Osteoblast (primary cell): ENCODE measurements around the gene INAVA. TPM values are rescaled to one million over a fixed set of nuclear protein-coding genes. Genes with fewer than 3 reads are reported as not detected.

Experiments used
- DNase-seq: peaks from one replicate; pipeline ENCODE4 v3.0.0; 2011; ENCODE audit warnings: low spot score, mixed read lengths; ENCODE audit not compliant: insufficient read length; ENCODE audit errors: missing footprints
- H2AFZ ChIP-seq: 2 replicates; pipeline ENCODE4 v1.6.0; 2011; ENCODE audit warnings: mild to moderate bottlenecking, low read length
- H3K27ac ChIP-seq: 2 replicates; pipeline ENCODE4 v1.5.1; 2011; ENCODE audit warnings: mild to moderate bottlenecking, low read depth, low read length, moderate library complexity
- H3K27me3 ChIP-seq: 2 replicates; pipeline ENCODE4 v1.6.0; 2012; ENCODE audit warnings: mild to moderate bottlenecking, control low read depth, inconsistent platforms, low read length, moderate library complexity; ENCODE audit not compliant: insufficient read depth
- H3K36me3 ChIP-seq: 2 replicates; pipeline ENCODE4 v1.5.1; 2011; ENCODE audit warnings: mild to moderate bottlenecking, low read length, control low read depth, moderate library complexity; ENCODE audit not compliant: insufficient read depth
- H3K4me1 ChIP-seq: 2 replicates; pipeline ENCODE4 v1.5.1; 2011; ENCODE audit warnings: mild to moderate bottlenecking, low read length, control low read depth, moderate library complexity; ENCODE audit not compliant: insufficient read depth
- H3K4me2 ChIP-seq: 2 replicates; pipeline ENCODE4 v1.6.0; 2011; ENCODE audit warnings: mild to moderate bottlenecking, low read length; ENCODE audit not compliant: insufficient read depth
- H3K4me3 ChIP-seq: fragments of 200-600 bp; sonication (generic); 3 replicates; pipeline ENCODE4 v1.5.1; 2012; ENCODE audit warnings: mild to moderate bottlenecking, low read length, inconsistent platforms; ENCODE audit not compliant: insufficient read depth
- H3K79me2 ChIP-seq: 2 replicates; pipeline ENCODE4 v1.6.0; 2012; ENCODE audit warnings: mild to moderate bottlenecking, low read length, control low read depth, inconsistent platforms; ENCODE audit not compliant: insufficient read depth
- H3K9me3 ChIP-seq: 2 replicates; pipeline ENCODE4 v1.5.1; 2011; ENCODE audit warnings: low read depth, low read length, control low read depth
- H4K20me1 ChIP-seq: 2 replicates; pipeline ENCODE4 v1.6.0; 2012; ENCODE audit warnings: mild to moderate bottlenecking, low read length, control low read depth; ENCODE audit not compliant: insufficient read depth
- CTCF ChIP-seq: IDR thresholded peaks from 2 replicates; pipeline ENCODE4 v1.5.1; 2011; ENCODE audit warnings: mild to moderate bottlenecking, low read depth, low read length, moderate library complexity; ENCODE audit errors: extremely low read depth
- total RNA-seq: library from RNA; depleted of rRNA; stranded (reverse); fragments of >200 nt; gene quantifications from 2 replicates; pipeline ENCODE4 v1.2.3, GENCODE V29; 2012

The INAVA gene
- total RNA-seq, 1 donor, result 0.36 TPM

DNA sequence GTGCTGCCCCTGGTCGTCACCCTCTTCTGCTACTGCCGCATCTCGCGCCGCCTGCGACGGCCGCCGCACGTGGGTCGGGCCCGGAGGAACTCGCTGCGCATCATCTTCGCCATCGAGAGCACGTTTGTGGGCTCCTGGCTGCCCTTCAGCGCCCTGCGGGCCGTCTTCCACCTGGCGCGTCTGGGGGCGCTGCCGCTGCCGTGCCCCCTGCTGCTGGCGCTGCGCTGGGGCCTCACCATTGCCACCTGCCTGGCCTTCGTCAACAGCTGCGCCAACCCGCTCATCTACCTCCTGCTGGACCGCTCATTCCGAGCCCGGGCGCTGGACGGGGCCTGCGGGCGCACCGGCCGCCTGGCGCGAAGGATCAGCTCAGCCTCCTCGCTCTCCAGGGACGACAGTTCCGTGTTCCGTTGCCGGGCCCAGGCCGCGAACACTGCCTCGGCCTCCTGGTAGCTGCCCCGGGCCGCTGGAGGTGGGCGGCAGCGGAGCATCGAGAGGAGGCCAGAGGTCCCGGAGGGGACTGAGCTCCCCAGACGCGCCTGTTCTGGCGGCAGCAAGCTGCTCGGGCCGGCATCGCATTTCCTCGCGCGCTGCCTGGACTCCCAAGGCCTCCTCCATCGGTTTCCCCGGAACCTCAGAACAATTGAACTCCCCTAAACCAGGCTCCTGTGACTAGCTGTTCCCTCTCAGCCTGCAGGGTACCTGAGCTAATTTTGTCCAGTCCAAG, 20.9 kb upstream of the INAVA start:
- TF ChIP-seq CTCF, result no peak
- no peak overlapping the region for H3K4me3 ChIP-seq
- H3K79me2 ChIP-seq, result no peaks in the 10 kb centered on the region
- H2AFZ ChIP-seq, result no peak overlapping the region
- no peak overlapping the region for H3K4me2 ChIP-seq
- H3K27me3 ChIP-seq, result peaks cover 66% of the 10 kb centered on the region
- no peaks in the 10 kb centered on the region for H4K20me1 ChIP-seq
- H3K4me1 ChIP-seq, result no peaks in the 10 kb centered on the region
- H3K9me3 ChIP-seq, result no peaks in the 10 kb centered on the region
- no peaks in the 10 kb centered on the region for H3K36me3 ChIP-seq
- no peak overlapping the region for H3K27ac ChIP-seq
- no peak for DNase-seq

GRCh38 chr1:200874694-200875093, 20.0 kb upstream of the INAVA start:
- H3K27me3 ChIP-seq, result peaks cover 63% of the 10 kb centered on the region
- H4K20me1 ChIP-seq, result no peaks in the 10 kb centered on the region
- TF ChIP-seq CTCF, result no peak
- H3K9me3 ChIP-seq, result no peaks in the 10 kb centered on the region
- no peak for DNase-seq
- no peak overlapping the region for H3K4me2 ChIP-seq
- no peak overlapping the region for H2AFZ ChIP-seq
- no peak overlapping the region for H3K4me3 ChIP-seq
- H3K4me1 ChIP-seq, result no peaks in the 10 kb centered on the region
- no peak overlapping the region for H3K27ac ChIP-seq
- no peaks in the 10 kb centered on the region for H3K36me3 ChIP-seq
- H3K79me2 ChIP-seq, result no peaks in the 10 kb centered on the region

DNA sequence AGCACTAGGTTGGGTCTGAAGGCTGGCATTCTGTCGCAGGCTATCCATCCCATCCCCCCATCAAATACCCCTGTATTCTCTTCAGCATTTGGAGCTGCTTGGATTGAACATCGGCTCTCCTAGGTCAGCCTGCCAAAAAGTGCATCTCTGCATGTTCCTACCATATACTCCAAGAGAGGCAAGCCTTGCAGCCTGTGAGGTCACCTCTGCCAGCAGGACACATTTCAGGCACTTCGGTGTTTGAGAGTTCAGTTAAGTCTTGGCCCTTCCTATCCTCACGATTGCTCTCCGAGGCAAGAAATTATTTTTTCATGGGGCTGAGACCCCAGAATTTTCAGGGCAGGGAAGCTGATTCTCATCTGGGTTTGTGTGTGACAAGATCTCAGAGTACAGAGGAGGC, 19.3 kb upstream of the INAVA start:
- Histone ChIP-seq H3K4me1 (no peaks in the 10 kb centered on the region), H3K4me3 (no peak overlapping the region), H3K27ac (no peak overlapping the region)

DNA sequence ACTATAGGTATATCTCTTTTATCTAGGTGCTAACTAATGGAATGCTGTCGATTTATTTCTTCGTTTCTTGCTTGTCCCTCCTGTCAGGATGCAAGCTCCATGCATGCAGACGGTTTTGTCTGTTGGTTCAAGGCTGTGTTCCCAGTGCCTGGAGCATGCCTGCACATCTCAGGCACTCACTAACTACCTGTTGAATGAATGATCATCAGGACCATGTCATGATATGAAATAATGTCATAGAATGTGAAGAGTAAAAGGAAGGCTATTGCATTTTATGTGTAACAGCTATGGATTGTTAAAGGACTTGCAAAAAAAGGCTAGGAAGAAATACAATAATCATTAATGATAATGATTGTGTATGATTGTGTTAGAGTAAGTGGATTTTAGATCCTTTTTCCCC, 17.7 kb upstream of the INAVA start:
- Histone ChIP-seq H4K20me1 (no peaks in the 10 kb centered on the region), H2AFZ (no peak overlapping the region), H3K9me3 (no peaks in the 10 kb centered on the region), H3K4me3 (no peak overlapping the region), H3K79me2 (no peaks in the 10 kb centered on the region), H3K27ac (no peak overlapping the region), H3K4me1 (no peaks in the 10 kb centered on the region), H3K4me2 (no peak overlapping the region), H3K27me3 (peaks cover 64% of the 10 kb centered on the region), H3K36me3 (no peaks in the 10 kb centered on the region)
- no peak for TF ChIP-seq CTCF
- DNase-seq, result no peak

More for the DNA sequence above, 19.3 kb upstream of the INAVA start:
- no peaks in the 10 kb centered on the region for H3K36me3 ChIP-seq
- H3K27me3 ChIP-seq, result peaks cover 70% of the 10 kb centered on the region
- DNase-seq, result no peak
- H3K9me3 ChIP-seq, result no peaks in the 10 kb centered on the region
- no peak overlapping the region for H3K4me2 ChIP-seq
- TF ChIP-seq CTCF, result no peak
- no peaks in the 10 kb centered on the region for H3K79me2 ChIP-seq
- H4K20me1 ChIP-seq, result no peaks in the 10 kb centered on the region
- H2AFZ ChIP-seq, result no peak overlapping the region
